Esophagus muscularis mucosa (tissue), 4 donors: ENCODE results near the gene SH3PXD2A. TPM values are rescaled to one million over a fixed set of nuclear protein-coding genes. Genes with fewer than 3 reads are reported as not detected.

Experiments used
- DNase-seq: peaks from one replicate; pipeline ENCODE4 v3.0.0-alpha.2; 2017; ENCODE audit errors: extremely low spot score
- H3K27ac ChIP-seq, 4 donors: fragments of 200-600 bp; sonication (generic); replicated peaks in 1 of 4; 1 replicate in 3 of 4; 2 replicates in 1 of 4; pipeline ENCODE4 v1.5.1; 2016 to 2019; ENCODE audit warnings: mild to moderate bottlenecking in 1 of 4
- H3K27me3 ChIP-seq, 4 donors: fragments of 200-600 bp; sonication (generic); one replicate each; pipeline versions ENCODE4 v1.5.1 to v1.6.0; 2016 to 2019
- H3K36me3 ChIP-seq, 4 donors: fragments of 200-600 bp; sonication (generic); one replicate each; pipeline ENCODE4 v1.5.1; 2016 to 2019
- H3K4me1 ChIP-seq, 4 donors: fragments of 200-600 bp; sonication (generic); one replicate each; pipeline ENCODE4 v1.5.1; 2016 to 2019
- H3K4me3 ChIP-seq, 4 donors: fragments of 200-600 bp; sonication (generic); 1 replicate in 2 of 4; 2 replicates in 2 of 4; pipeline ENCODE4 v1.5.1; 2016 to 2019; ENCODE audit warnings: mild to moderate bottlenecking in 4 of 4, moderate library complexity in 1 of 4
- H3K9me3 ChIP-seq, 4 donors: fragments of 200-600 bp; sonication (generic); 1 replicate in 3 of 4; 2 replicates in 1 of 4; pipeline ENCODE4 v1.5.1; 2016 to 2019
- EP300 ChIP-seq: sonication (generic); formaldehyde crosslinking; IDR thresholded peaks from one replicate; pipeline ENCODE4 v1.6.1; 2017; ENCODE audit warnings: antibody characterized with exemption
- POLR2A ChIP-seq: fragments of 450-650 bp; IDR thresholded peaks from one replicate; pipeline ENCODE4 v1.6.1; 2017; ENCODE audit warnings: antibody characterized with exemption, moderate library complexity, mild to moderate bottlenecking, low read depth
- POLR2AphosphoS5 ChIP-seq, 2 donors: sonication (generic); formaldehyde crosslinking; IDR thresholded peaks; one replicate each; pipeline ENCODE4 v1.6.1; 2017; ENCODE audit warnings: antibody characterized with exemption in 2 of 2
- WGBS: methylation state at CpG from one replicate; pipeline ENCODE4 v1.1.5; 2018; 5-methylcytosine and 5-hydroxymethylcytosine counted together
- intact Hi-C: fragments of 100-400 bp; cut with DNase I; formaldehyde crosslinking; loops from one replicate; pipeline ENCODE4 v1.15.1; 2023
- total RNA-seq, 4 donors: library from RNA; depleted of rRNA; stranded (reverse); fragments of >200 nt; gene quantifications; one replicate each; pipeline versions ENCODE4 v1.1.0 to v1.2.1, GENCODE V29; 2016
- TF ChIP-seq, protein P1 (sequence below), 3 experiments: fragments of 200-600 bp in 2 of 3; fragments of 450-650 bp in 1 of 3; sonication (generic) in 2 of 3; IDR thresholded peaks; one replicate each; pipeline ENCODE4 v1.5.1; 2017 to 2019; ENCODE audit warnings: antibody characterized with exemption in 3 of 3, mild to moderate bottlenecking in 2 of 3, moderate library complexity in 1 of 3

The SH3PXD2A gene
- total RNA-seq, 4 donors from 2014 or later, result 30.5 to 69.3 (median 40.0) TPM

DNA sequence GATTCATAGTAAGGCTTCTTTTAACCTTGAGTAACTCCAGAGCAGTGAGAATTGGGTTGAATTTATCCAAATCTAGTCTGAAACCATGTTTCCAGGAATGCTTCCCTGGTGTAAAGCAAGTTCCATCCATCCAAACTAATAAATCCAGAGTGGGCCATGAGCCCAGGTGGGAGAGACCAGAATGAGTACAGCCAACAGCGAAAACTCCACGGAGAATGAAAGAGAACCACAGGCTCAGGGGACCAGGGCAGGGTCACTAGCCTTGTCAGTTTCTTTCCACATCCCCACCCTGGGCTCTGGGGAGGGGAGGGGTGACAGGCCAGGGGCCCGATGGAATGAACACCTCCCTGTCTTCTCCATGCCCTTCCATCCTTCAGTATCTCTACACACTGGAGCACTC lies 181.8 kb downstream of the SH3PXD2A start:
- peak overlapping the region in 3 of 4 donors; percentile 3 to 45 (median 20) for H3K27ac ChIP-seq
- H3K36me3 ChIP-seq, result no peaks in the 10 kb centered on the region
- DNase-seq, result no peak
- peaks cover 38 to 55% (median 46%) of the 10 kb centered on the region in 4 donors for H3K4me1 ChIP-seq
- H3K9me3 ChIP-seq, result no peaks in the 10 kb centered on the region
- H3K4me3 ChIP-seq, result no peak overlapping the region
- H3K27me3 ChIP-seq, result no peaks in the 10 kb centered on the region
- TF ChIP-seq, protein P1, sequence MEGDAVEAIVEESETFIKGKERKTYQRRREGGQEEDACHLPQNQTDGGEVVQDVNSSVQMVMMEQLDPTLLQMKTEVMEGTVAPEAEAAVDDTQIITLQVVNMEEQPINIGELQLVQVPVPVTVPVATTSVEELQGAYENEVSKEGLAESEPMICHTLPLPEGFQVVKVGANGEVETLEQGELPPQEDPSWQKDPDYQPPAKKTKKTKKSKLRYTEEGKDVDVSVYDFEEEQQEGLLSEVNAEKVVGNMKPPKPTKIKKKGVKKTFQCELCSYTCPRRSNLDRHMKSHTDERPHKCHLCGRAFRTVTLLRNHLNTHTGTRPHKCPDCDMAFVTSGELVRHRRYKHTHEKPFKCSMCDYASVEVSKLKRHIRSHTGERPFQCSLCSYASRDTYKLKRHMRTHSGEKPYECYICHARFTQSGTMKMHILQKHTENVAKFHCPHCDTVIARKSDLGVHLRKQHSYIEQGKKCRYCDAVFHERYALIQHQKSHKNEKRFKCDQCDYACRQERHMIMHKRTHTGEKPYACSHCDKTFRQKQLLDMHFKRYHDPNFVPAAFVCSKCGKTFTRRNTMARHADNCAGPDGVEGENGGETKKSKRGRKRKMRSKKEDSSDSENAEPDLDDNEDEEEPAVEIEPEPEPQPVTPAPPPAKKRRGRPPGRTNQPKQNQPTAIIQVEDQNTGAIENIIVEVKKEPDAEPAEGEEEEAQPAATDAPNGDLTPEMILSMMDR (IDR thresholded peaks at IDR 0.05), result no peak
- TF ChIP-seq POLR2AphosphoS5 (IDR thresholded peaks at IDR 0.05) (no peak), EP300 (no peak), POLR2A (no peak)
- 61% methylated on average over 3 of the region's 3 CpGs for WGBS
- intact Hi-C loops, result no loop called here

DNA sequence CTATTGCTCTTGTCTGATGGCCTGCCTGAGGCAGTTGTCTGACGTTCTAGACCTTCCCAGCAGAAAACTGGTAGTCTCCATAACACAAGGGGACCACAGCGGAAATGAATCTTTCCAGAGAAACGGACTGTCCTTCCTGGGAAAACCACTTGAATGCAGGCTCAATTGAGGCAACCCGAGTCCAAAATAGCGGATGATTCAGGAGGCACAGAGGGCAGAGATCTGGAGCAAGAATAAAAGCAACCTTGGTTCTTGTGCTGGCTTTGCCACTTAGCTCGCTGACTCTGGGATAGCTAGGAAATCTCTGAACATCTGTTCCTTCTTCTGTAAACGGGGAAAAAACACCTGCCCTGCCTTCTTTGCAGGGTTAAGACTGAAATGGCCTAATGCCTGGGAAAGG lies 183.0 kb downstream of the SH3PXD2A start:
- intact Hi-C loops, result no loop called here
- H3K4me3 ChIP-seq, result no peak overlapping the region
- peaks cover 38 to 55% (median 46%) of the 10 kb centered on the region in 4 donors for H3K4me1 ChIP-seq
- no peak for TF ChIP-seq POLR2AphosphoS5 (IDR thresholded peaks at IDR 0.05)
- TF ChIP-seq, protein P1 (IDR thresholded peaks at IDR 0.05), result no peak
- TF ChIP-seq EP300, result no peak
- no peak for TF ChIP-seq POLR2A
- H3K27me3 ChIP-seq, result no peaks in the 10 kb centered on the region
- H3K27ac ChIP-seq, result peak overlapping the region in 1 of 4 donors; percentile 20
- DNase-seq, result no peak
- H3K36me3 ChIP-seq, result no peaks in the 10 kb centered on the region
- H3K9me3 ChIP-seq, result no peaks in the 10 kb centered on the region
- 81% methylated on average over 7 of the region's 7 CpGs for WGBS

DNA sequence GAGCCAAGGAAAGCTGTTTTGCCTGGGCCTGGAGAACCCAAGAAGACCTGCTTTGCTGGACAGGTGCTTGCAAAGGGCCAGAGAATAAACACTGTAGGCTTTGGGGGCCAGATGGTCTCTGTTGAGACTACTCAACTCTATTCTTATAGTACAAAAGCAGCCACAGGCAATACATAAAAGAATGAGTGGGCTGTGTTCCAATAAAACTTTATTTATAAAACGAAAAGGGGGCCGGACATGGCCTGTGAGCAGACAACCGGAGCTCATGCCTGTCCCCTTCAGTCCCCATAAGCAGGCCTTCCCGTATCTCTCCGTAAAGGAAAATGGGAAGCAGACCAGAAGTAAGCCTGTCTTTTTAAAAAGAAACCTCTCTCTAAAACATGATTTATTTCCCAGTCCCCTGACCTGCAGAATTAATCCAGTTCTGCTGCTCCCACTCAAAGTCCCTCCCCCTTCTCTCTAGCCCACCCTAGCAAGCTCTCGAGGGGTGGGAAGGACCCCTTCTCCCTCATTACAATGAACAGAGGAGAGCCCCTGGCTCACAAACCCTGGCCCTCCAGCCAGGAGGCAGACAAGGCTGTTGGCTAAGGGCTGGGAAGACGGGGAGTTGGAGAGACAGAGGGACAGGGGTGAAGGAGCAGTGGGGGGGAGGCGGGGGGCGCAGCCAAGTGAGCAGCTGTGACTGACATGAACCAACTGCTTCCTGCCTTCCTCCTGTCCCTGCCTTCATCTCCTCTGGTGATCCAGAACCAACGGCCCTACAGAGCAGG lies 184.1 kb downstream of the SH3PXD2A start:
- Histone ChIP-seq H3K9me3 (no peaks in the 10 kb centered on the region), H3K27ac (peak overlapping the region in 1 of 4 donors; percentile 43), H3K4me3 (no peak overlapping the region), H3K36me3 (no peaks in the 10 kb centered on the region), H3K4me1 (peaks cover 36 to 56% (median 45%) of the 10 kb centered on the region in 4 donors), H3K27me3 (no peaks in the 10 kb centered on the region)
- DNase-seq, result no peak
- TF ChIP-seq EP300 (no peak), POLR2AphosphoS5 (IDR thresholded peaks at IDR 0.05) (no peak), POLR2A (no peak)
- TF ChIP-seq, protein P1 (IDR thresholded peaks at IDR 0.05), result no peak
- intact Hi-C loops, result no loop called here
- WGBS, result 70% methylated on average over 9 of the region's 10 CpGs

DNA sequence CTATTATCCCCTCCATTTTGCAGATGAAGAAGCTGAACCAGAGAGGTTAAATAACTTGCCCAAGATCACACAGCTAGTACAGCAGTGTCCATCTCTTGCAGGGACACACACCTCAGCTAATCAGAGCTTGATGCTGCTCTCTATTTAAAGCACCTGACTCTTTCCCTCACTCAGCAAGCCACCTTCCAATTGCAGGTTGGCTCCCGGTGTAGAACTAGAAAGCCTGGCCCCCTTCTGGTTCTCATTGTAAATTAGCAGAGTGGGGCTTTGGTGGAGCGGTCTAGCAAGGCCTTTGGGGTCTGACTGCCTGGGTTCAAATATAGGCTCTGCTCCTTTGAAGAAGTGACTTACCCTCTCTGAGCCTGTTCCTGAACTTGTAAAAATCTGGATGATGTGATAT lies 185.4 kb downstream of the SH3PXD2A start:
- Histone ChIP-seq H3K4me1 (peaks cover 44 to 63% (median 53%) of the 10 kb centered on the region in 4 donors), H3K4me3 (no peak overlapping the region), H3K27ac (no peak overlapping the region), H3K36me3 (no peaks in the 10 kb centered on the region), H3K27me3 (no peaks in the 10 kb centered on the region), H3K9me3 (no peaks in the 10 kb centered on the region)
- DNase-seq, result no peak
- intact Hi-C loops, result no loop called here
- TF ChIP-seq POLR2A, result no peak
- no peak for TF ChIP-seq POLR2AphosphoS5 (IDR thresholded peaks at IDR 0.05)
- no peak for TF ChIP-seq EP300
- TF ChIP-seq, protein P1 (IDR thresholded peaks at IDR 0.05), result no peak
- WGBS, result 93% methylated on average over 2 of the region's 2 CpGs
